Gastroesophageal sphincter (tissue), 3 donors: ENCODE results near the gene GRID1.

ENCODE experiments used
- EP300 ChIP-seq: sonication (generic); formaldehyde crosslinking; IDR thresholded peaks from one replicate; pipeline ENCODE4 v1.6.1; 2017; ENCODE audit warnings: antibody characterized with exemption, mild to moderate bottlenecking
- POLR2A ChIP-seq, 2 donors: fragments of 450-650 bp; IDR thresholded peaks; one replicate each; pipeline ENCODE4 v1.6.1; 2017; ENCODE audit warnings: antibody characterized with exemption in 2 of 2, mild to moderate bottlenecking in 2 of 2, moderate library complexity in 1 of 2
- POLR2AphosphoS5 ChIP-seq: sonication (generic); formaldehyde crosslinking; IDR thresholded peaks from one replicate; pipeline ENCODE4 v1.6.1; 2017; ENCODE audit warnings: antibody characterized with exemption
- TF ChIP-seq, protein P1 (sequence below), 4 experiments: fragments of 200-600 bp in 2 of 4; fragments of 450-650 bp in 2 of 4; sonication (generic) in 1 of 4; IDR thresholded peaks; one replicate each; pipeline ENCODE4 v1.5.1; 2017 to 2019; ENCODE audit warnings: antibody characterized with exemption in 4 of 4, mild to moderate bottlenecking in 2 of 4, moderate library complexity in 2 of 4

DNA sequence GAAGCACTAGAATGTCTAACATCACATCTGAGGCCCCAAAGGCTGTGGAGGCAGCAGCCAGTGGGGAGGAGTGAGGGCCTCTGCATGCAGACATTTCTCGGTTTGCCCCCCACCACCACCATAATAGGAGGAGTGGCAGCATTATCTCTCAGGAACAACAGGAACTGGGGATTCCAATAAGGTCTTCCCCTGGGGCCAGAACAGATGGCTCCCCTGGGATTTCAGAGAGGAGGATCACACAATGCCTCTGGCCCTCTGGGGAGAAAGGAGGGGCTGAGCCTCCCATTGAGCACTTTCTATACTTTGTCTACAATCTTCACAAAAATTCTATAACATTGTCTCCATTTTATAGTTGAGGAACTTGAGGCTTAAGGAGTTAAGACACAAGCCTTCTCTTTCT is 61.1 kb downstream of the GRID1 start:
- TF ChIP-seq, protein P1, sequence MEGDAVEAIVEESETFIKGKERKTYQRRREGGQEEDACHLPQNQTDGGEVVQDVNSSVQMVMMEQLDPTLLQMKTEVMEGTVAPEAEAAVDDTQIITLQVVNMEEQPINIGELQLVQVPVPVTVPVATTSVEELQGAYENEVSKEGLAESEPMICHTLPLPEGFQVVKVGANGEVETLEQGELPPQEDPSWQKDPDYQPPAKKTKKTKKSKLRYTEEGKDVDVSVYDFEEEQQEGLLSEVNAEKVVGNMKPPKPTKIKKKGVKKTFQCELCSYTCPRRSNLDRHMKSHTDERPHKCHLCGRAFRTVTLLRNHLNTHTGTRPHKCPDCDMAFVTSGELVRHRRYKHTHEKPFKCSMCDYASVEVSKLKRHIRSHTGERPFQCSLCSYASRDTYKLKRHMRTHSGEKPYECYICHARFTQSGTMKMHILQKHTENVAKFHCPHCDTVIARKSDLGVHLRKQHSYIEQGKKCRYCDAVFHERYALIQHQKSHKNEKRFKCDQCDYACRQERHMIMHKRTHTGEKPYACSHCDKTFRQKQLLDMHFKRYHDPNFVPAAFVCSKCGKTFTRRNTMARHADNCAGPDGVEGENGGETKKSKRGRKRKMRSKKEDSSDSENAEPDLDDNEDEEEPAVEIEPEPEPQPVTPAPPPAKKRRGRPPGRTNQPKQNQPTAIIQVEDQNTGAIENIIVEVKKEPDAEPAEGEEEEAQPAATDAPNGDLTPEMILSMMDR (IDR thresholded peaks at IDR 0.05) = no peak
- TF ChIP-seq POLR2A (IDR thresholded peaks at IDR 0.05) = no peak
- TF ChIP-seq EP300 = no peak
- no peak for TF ChIP-seq POLR2AphosphoS5
